C4-2B (cell line): ENCODE measurements around the gene SPCS3.
"Not testable (repeated sequence)": the region's sequence is repeated elsewhere in the genome, so short reads cannot be mapped to it uniquely, and the experiment has no call there.

Source experiments
- H3K27ac ChIP-seq: fragments of 450-650 bp; 2 replicates; pipeline ENCODE4 v1.5.1; 2017
- CTCF ChIP-seq: fragments of 450-650 bp; conservative IDR thresholded peaks from 2 replicates; pipeline ENCODE4 v1.5.1; 2017; ENCODE audit warnings: mild to moderate bottlenecking
- ZFX ChIP-seq: fragments of 450-650 bp; IDR thresholded peaks from 2 replicates; pipeline ENCODE4 v1.6.1; 2017

Gene SPCS3

GRCh38 chr4:176292920-176293319, 26.8 kb upstream of the SPCS3 start:
- TF ChIP-seq ZFX (no peak), CTCF (no peak)
- H3K27ac ChIP-seq: no peak overlapping the region

- TF ChIP-seq CTCF (no peak), ZFX (no peak)
- H3K27ac ChIP-seq: no peak overlapping the region
Observed at GRCh38 chr4:176293660-176294059, 26.1 kb upstream of the SPCS3 start.

- not testable (repeated sequence) for H3K27ac ChIP-seq
Observed at GRCh38 chr4:176295907-176296306, 23.9 kb upstream of the SPCS3 start.

GRCh38 chr4:176298664-176299063, 21.1 kb upstream of the SPCS3 start:
- H3K27ac ChIP-seq: no peak overlapping the region
- TF ChIP-seq ZFX: no peak
- no peak for TF ChIP-seq CTCF

GRCh38 chr4:176300036-176300435, 19.7 kb upstream of the SPCS3 start:
- TF ChIP-seq CTCF (no peak), ZFX (no peak)

GRCh38 chr4:176300565-176300964, 19.2 kb upstream of the SPCS3 start:
- TF ChIP-seq ZFX (no peak), CTCF (no peak)
- H3K27ac ChIP-seq: no peak overlapping the region

More at GRCh38 chr4:176300036-176300435, 19.7 kb upstream of the SPCS3 start:
- no peak overlapping the region for H3K27ac ChIP-seq

- no peak overlapping the region for H3K27ac ChIP-seq
- TF ChIP-seq CTCF (no peak), ZFX (no peak)
Observed at GRCh38 chr4:176302283-176303275, 17.2 kb upstream of the SPCS3 start.
